WTC11 (cell line): ENCODE data around the gene LGI4.

Experiments used
- ERG ChIP-seq: fragments of 250-450 bp; sonication (Bioruptor Pico); IDR thresholded peaks from 2 replicates; pipeline ENCODE4 v1.8.0; 2021; ENCODE audit warnings: mild to moderate bottlenecking
- HMGXB4 ChIP-seq: sonication (generic); formaldehyde crosslinking; IDR thresholded peaks from 2 replicates; pipeline ENCODE4 v1.8.1; 2023; ENCODE audit warnings: mild to moderate bottlenecking, moderate library complexity, missing genetic modification reagents
- NR2C2 ChIP-seq: sonication (generic); formaldehyde crosslinking; IDR thresholded peaks from 2 replicates; pipeline ENCODE4 v1.8.0; 2022; ENCODE audit warnings: mild to moderate bottlenecking, missing genetic modification reagents
- NR3C1 ChIP-seq: sonication (generic); formaldehyde crosslinking; conservative IDR thresholded peaks from 2 replicates; pipeline ENCODE4 v1.8.1; 2023; ENCODE audit warnings: low read depth, mild to moderate bottlenecking, missing genetic modification reagents
- ZNF232 ChIP-seq: sonication (generic); formaldehyde crosslinking; IDR thresholded peaks from 2 replicates; pipeline ENCODE4 v1.8.0; 2022; ENCODE audit warnings: mild to moderate bottlenecking, missing genetic modification reagents
- ZNF317 ChIP-seq: sonication (generic); formaldehyde crosslinking; IDR thresholded peaks from 2 replicates; pipeline ENCODE4 v1.8.1; 2023; ENCODE audit warnings: low read depth, mild to moderate bottlenecking, moderate library complexity, missing genetic modification reagents, borderline replicate concordance
- TF ChIP-seq, protein P1 (sequence below): sonication (generic); formaldehyde crosslinking; IDR thresholded peaks from 2 replicates; pipeline ENCODE4 v1.8.1; 2023; ENCODE audit warnings: mild to moderate bottlenecking, missing genetic modification reagents, moderate library complexity
- TF ChIP-seq, protein P2 (sequence below): fragments of 200-600 bp; IDR thresholded peaks from 2 replicates; pipeline ENCODE4 v1.8.0; 2022; ENCODE audit warnings: antibody characterized with exemption

DNA sequence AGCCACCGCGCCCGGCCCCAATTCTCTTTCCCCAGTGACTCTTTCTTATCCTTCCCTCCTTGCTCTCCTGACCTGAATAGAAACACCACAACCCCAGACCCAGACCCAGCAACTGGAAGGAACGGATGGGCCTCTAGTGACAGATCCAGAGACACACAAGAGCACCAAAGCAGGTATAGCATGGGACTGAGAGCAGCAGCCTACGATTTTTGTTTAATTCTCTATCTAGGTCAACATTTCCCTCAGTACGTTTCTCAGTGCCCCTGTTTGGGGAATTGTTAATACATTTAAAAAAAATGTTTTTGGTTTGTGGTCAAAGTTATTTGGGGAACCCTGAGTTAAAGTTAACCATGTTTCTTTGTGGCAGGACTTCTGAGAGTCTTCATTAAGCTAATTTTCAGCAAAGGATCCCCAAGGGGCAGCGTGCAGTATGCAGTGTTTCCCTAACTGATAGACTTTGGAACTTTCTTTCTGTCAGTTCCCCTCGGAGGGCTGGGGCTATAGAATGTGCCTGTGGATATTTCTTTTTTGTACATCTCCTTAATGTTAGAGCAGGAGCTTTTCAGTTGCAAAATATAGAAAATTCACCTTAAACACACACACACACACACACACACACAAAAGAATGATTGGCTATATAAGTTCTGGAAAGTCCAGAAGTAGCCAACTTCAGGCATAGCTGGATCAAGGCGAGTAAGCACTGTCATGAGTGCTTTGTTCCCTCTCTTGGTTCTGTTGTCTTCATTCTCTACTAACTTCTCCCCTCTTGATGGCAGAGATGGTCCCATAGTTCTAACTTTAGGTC, 26.0 kb upstream of the LGI4 start:
- TF ChIP-seq, protein P1, sequence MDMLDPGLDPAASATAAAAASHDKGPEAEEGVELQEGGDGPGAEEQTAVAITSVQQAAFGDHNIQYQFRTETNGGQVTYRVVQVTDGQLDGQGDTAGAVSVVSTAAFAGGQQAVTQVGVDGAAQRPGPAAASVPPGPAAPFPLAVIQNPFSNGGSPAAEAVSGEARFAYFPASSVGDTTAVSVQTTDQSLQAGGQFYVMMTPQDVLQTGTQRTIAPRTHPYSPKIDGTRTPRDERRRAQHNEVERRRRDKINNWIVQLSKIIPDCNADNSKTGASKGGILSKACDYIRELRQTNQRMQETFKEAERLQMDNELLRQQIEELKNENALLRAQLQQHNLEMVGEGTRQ (CRISPR knock-in tag) = no peak
- TF ChIP-seq, protein P2, sequence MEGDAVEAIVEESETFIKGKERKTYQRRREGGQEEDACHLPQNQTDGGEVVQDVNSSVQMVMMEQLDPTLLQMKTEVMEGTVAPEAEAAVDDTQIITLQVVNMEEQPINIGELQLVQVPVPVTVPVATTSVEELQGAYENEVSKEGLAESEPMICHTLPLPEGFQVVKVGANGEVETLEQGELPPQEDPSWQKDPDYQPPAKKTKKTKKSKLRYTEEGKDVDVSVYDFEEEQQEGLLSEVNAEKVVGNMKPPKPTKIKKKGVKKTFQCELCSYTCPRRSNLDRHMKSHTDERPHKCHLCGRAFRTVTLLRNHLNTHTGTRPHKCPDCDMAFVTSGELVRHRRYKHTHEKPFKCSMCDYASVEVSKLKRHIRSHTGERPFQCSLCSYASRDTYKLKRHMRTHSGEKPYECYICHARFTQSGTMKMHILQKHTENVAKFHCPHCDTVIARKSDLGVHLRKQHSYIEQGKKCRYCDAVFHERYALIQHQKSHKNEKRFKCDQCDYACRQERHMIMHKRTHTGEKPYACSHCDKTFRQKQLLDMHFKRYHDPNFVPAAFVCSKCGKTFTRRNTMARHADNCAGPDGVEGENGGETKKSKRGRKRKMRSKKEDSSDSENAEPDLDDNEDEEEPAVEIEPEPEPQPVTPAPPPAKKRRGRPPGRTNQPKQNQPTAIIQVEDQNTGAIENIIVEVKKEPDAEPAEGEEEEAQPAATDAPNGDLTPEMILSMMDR = no peak
- TF ChIP-seq ERG (CRISPR knock-in tag) (no peak), ZNF232 (no peak), ZNF317 (CRISPR knock-in tag) (no peak), NR3C1 (no peak), HMGXB4 (CRISPR knock-in tag) (no peak), NR2C2 (CRISPR knock-in tag) (no peak)
